Breast epithelium (tissue), 3 donors: ENCODE measurements around the gene ZNF599.

Source experiments
- POLR2A ChIP-seq: fragments of 450-650 bp; IDR thresholded peaks from one replicate; pipeline ENCODE4 v1.6.1; 2016; ENCODE audit warnings: antibody characterized with exemption, mild to moderate bottlenecking, moderate library complexity
- POLR2AphosphoS5 ChIP-seq, 3 donors: sonication (generic); formaldehyde crosslinking; IDR thresholded peaks; one replicate each; pipeline ENCODE4 v1.6.1; 2017; ENCODE audit warnings: antibody characterized with exemption in 3 of 3
- TF ChIP-seq, protein P1 (sequence below), 3 donors: fragments of 450-650 bp; IDR thresholded peaks; one replicate each; pipeline ENCODE4 v1.5.1; 2016 to 2017; ENCODE audit warnings: antibody characterized with exemption in 3 of 3, mild to moderate bottlenecking in 3 of 3, moderate library complexity in 3 of 3

GRCh38 chr19:34712395-34713261 lies 60.4 kb downstream of the ZNF599 start:
- TF ChIP-seq, protein P1, sequence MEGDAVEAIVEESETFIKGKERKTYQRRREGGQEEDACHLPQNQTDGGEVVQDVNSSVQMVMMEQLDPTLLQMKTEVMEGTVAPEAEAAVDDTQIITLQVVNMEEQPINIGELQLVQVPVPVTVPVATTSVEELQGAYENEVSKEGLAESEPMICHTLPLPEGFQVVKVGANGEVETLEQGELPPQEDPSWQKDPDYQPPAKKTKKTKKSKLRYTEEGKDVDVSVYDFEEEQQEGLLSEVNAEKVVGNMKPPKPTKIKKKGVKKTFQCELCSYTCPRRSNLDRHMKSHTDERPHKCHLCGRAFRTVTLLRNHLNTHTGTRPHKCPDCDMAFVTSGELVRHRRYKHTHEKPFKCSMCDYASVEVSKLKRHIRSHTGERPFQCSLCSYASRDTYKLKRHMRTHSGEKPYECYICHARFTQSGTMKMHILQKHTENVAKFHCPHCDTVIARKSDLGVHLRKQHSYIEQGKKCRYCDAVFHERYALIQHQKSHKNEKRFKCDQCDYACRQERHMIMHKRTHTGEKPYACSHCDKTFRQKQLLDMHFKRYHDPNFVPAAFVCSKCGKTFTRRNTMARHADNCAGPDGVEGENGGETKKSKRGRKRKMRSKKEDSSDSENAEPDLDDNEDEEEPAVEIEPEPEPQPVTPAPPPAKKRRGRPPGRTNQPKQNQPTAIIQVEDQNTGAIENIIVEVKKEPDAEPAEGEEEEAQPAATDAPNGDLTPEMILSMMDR (IDR thresholded peaks at IDR 0.05) = peak; percentile 65 to 81 (median 79)
- no peak for TF ChIP-seq POLR2A
- no peak for TF ChIP-seq POLR2AphosphoS5 (IDR thresholded peaks at IDR 0.05)
